Renal cortex interstitium (tissue), 11 donors: ENCODE results near the gene XAGE2. TPM values are rescaled to one million over a fixed set of nuclear protein-coding genes. Genes with fewer than 3 reads are reported as not detected.

Source experiments
- DNase-seq, 11 donors: peaks; one replicate each; pipeline ENCODE4 v3.0.0-alpha.2; 2013; ENCODE audit warnings: low read depth in 9 of 11, low spot score in 4 of 11; ENCODE audit errors: extremely low read depth in 1 of 11
- polyA plus RNA-seq, 3 donors: library from polyadenylated mRNA; unstranded; fragments of 120-200 nt; gene quantifications; one replicate each; pipeline ENCODE4 v1.2.1, GENCODE V29; 2013; ENCODE audit not compliant: insufficient read length in 3 of 3

Gene XAGE2
- polyA plus RNA-seq, 3 donors, result 0.17 TPM; not detected in 2

DNA sequence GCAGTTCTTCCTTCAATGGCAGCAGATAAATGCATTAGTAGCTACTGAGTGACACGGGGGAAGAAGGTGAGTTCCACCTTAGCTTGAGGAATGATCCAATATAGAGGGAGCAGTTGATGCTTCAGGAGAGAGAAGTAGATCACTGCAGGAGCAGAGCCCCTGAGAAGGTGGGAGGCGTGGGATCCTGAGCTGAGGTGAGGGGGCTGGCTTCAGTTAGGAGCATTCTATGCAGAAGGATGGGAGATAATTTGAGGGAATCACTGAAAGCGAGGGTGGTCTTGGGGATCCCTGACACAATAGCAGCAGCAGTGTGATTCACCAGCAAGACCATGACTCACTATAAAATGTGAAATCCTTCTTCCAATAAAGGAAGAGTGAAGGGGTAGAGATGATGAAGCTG, 48.0 kb downstream of the XAGE2 start:
- DNase-seq, result no peak

GRCh38 chrX:52420824-52421443, 52.1 kb downstream of the XAGE2 start:
- DNase-seq, result no peak

GRCh38 chrX:52422884-52423283, 54.1 kb downstream of the XAGE2 start:
- DNase-seq, result no peak

DNA sequence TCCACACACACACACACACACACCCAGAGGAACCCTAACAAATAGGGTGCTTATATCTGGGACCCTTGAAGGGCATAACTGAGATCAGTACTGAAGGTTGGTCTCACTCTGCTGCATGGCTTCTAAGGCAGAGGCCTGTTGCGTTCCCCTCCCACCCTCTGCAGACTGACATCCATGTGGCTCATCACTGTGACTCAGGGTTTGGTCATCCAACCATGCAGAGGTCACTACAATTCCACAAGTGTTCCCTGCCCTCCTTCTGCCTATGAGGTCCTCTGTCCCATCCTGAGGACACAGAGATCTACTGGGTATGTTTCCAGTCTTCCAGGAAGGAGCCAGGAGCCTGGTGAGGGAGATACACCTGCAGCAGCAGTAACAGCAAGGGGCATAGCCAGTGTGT, 55.8 kb downstream of the XAGE2 start:
- DNase-seq, result no peak

Other genes with a start within 250 kb of the XAGE2 start
- gene MAGED4, start 184.1 kb upstream of the XAGE2 start, polyA plus RNA-seq, result 10 to 100 TPM; 32.7 to 50.2 (median 45.3) TPM
- not detected for gene XAGE1A, start 126.8 kb downstream of the XAGE2 start, polyA plus RNA-seq
- gene XAGE1B, start 148.0 kb downstream of the XAGE2 start, polyA plus RNA-seq, result not detected